Endothelial cell (in vitro differentiated cells): ENCODE data around the gene ZDHHC11. TPM values are rescaled to one million over a fixed set of nuclear protein-coding genes. Genes with fewer than 3 reads are reported as not detected.
"Not testable (repeated sequence)": the region's sequence is repeated elsewhere in the genome, so short reads cannot be mapped to it uniquely, and the experiment has no call there.

Experiments used
- DNase-seq: peaks from one replicate; pipeline ENCODE4 v3.0.0; 2021; ENCODE audit warnings: low spot score
- H3K27ac Mint-ChIP-seq: one replicate; pipeline ENCODE4 v1.8.0; 2021; ENCODE audit warnings: mixed read lengths, inconsistent platforms; ENCODE audit not compliant: unreplicated experiment
- H3K27me3 Mint-ChIP-seq: one replicate; pipeline ENCODE4 v1.8.0; 2021; ENCODE audit warnings: mild to moderate bottlenecking, moderate library complexity, mixed read lengths, inconsistent platforms; ENCODE audit not compliant: unreplicated experiment
- H3K36me3 Mint-ChIP-seq: one replicate; pipeline ENCODE4 v1.8.0; 2021; ENCODE audit warnings: mild to moderate bottlenecking, low read depth, mixed read lengths, inconsistent platforms; ENCODE audit not compliant: unreplicated experiment
- H3K4me1 Mint-ChIP-seq: one replicate; pipeline ENCODE4 v1.8.0; 2021; ENCODE audit warnings: mild to moderate bottlenecking, mixed read lengths, inconsistent platforms; ENCODE audit not compliant: unreplicated experiment
- H3K4me3 Mint-ChIP-seq: one replicate; pipeline ENCODE4 v1.8.0; 2021; ENCODE audit warnings: mild to moderate bottlenecking, mixed read lengths, inconsistent platforms; ENCODE audit not compliant: unreplicated experiment
- H3K9me3 Mint-ChIP-seq: one replicate; pipeline ENCODE4 v1.8.0; 2021; ENCODE audit warnings: mixed read lengths, inconsistent platforms; ENCODE audit not compliant: unreplicated experiment
- total RNA-seq: library from RNA; stranded (reverse); fragmentation: NEBNext Ultra II Directional; extraction: Animal tissue kit (Norgen Biotek cat#: 25700); gene quantifications from one replicate; pipeline ENCODE4 v1.2.1, GENCODE V29; 2021; ENCODE audit not compliant: unreplicated experiment
- TF ChIP-seq, protein P1 (sequence below): fragments of 200-600 bp; sonication (generic); IDR thresholded peaks from one replicate; pipeline ENCODE4 v1.5.0; 2021; ENCODE audit warnings: antibody characterized with exemption; ENCODE audit not compliant: unreplicated experiment

ZDHHC11 gene
- total RNA-seq, 1 donor from 2014 or later, result 14.3 TPM

DNA sequence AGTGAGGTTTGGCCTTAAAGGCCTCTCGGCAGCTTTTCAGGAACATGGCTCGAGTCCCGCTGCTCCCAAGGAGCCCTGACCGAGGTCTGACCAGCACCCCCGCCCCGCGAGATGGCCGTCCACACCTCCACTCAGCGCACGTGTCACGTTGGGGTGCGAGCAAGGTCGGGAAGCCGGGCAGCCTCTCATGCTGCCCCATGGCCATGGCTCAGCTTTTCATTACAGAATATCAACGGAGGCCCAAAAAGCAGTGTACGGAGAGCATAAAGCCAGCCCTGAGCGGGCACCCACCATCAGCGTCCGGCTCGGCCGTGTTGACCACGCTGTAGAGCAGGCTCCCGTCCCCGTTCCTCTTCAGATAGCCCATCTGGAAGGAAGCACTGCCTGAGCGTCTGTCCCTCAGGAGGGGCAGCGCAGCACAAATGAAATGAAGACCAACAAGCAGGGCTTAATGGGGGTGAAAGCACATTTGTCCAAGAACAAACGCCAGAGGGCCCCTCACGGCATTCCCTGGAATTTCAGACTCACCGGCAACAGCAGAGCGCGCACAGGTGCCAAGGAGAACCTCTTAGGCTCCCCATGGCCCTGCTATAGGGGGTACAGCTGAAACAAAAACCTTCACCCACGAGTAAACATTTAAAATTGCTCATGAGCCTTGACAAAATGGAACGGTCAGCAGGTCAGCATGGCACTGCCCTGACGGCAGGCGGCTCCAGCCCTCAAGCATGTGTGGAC lies 30.2 kb upstream of the ZDHHC11 start:
- DNase-seq, result no peak
- H3K36me3 Mint-ChIP-seq, result peaks cover 62% of the 10 kb centered on the region

DNA sequence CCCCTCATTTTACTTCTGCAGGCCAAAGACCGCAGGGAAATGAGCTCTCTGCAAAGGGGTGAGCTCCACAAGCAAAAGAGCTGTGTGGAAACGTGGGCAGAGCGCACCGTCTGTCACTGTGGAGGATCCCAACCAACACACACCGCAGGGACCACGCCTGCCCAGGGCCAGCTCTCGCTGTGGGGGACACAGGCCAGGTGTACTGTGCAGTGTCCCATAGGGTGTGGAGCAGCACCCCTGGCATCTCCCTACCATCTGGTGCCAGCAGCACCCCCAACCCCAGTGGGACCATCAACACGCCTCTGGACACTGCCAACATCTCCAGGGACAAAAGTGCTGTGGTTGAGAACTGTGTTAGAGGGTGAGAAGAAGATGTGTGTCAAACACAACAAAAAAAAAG lies 27.9 kb upstream of the ZDHHC11 start:
- H3K27ac Mint-ChIP-seq, DNase-seq, H3K27me3 Mint-ChIP-seq, H3K4me1 Mint-ChIP-seq, H3K4me3 Mint-ChIP-seq, H3K9me3 Mint-ChIP-seq: not testable (repeated sequence)
- H3K36me3 Mint-ChIP-seq, result peaks cover 65% of the 10 kb centered on the region

More for the DNA sequence above, 30.2 kb upstream of the ZDHHC11 start:
- no peaks in the 10 kb centered on the region for H3K4me1 Mint-ChIP-seq
- no peaks in the 10 kb centered on the region for H3K9me3 Mint-ChIP-seq
- no peak overlapping the region for H3K4me3 Mint-ChIP-seq
- peaks cover 11% of the 10 kb centered on the region for H3K27me3 Mint-ChIP-seq
- TF ChIP-seq, protein P1, sequence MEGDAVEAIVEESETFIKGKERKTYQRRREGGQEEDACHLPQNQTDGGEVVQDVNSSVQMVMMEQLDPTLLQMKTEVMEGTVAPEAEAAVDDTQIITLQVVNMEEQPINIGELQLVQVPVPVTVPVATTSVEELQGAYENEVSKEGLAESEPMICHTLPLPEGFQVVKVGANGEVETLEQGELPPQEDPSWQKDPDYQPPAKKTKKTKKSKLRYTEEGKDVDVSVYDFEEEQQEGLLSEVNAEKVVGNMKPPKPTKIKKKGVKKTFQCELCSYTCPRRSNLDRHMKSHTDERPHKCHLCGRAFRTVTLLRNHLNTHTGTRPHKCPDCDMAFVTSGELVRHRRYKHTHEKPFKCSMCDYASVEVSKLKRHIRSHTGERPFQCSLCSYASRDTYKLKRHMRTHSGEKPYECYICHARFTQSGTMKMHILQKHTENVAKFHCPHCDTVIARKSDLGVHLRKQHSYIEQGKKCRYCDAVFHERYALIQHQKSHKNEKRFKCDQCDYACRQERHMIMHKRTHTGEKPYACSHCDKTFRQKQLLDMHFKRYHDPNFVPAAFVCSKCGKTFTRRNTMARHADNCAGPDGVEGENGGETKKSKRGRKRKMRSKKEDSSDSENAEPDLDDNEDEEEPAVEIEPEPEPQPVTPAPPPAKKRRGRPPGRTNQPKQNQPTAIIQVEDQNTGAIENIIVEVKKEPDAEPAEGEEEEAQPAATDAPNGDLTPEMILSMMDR, result no peak
- H3K27ac Mint-ChIP-seq, result no peak overlapping the region

DNA sequence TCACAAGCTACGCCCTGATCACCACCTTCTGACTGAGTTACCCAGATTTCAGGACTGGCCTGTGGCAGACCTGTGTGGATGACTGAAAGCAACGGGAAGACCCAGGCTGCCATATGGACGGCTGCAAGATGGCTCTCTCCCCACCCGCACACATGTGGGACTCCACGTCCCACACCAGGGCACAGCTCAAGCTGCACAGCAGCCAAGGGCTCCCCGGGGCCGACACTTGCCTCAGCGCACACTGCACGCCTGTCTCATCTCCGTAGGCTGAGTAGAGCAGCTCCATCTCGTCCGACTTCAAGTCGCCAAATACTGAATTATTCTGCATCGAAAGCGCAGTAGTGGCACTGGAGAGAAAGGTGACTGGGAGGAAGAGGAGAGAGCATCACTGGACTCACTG lies 27.3 kb upstream of the ZDHHC11 start:
- DNase-seq, result no peak
- Mint-ChIP-seq H3K27me3 (peaks cover 12% of the 10 kb centered on the region), H3K27ac (no peak overlapping the region), H3K4me1 (peaks cover 4% of the 10 kb centered on the region), H3K36me3 (peaks cover 65% of the 10 kb centered on the region), H3K4me3 (no peak overlapping the region), H3K9me3 (no peaks in the 10 kb centered on the region)
- TF ChIP-seq, protein P1, result no peak

DNA sequence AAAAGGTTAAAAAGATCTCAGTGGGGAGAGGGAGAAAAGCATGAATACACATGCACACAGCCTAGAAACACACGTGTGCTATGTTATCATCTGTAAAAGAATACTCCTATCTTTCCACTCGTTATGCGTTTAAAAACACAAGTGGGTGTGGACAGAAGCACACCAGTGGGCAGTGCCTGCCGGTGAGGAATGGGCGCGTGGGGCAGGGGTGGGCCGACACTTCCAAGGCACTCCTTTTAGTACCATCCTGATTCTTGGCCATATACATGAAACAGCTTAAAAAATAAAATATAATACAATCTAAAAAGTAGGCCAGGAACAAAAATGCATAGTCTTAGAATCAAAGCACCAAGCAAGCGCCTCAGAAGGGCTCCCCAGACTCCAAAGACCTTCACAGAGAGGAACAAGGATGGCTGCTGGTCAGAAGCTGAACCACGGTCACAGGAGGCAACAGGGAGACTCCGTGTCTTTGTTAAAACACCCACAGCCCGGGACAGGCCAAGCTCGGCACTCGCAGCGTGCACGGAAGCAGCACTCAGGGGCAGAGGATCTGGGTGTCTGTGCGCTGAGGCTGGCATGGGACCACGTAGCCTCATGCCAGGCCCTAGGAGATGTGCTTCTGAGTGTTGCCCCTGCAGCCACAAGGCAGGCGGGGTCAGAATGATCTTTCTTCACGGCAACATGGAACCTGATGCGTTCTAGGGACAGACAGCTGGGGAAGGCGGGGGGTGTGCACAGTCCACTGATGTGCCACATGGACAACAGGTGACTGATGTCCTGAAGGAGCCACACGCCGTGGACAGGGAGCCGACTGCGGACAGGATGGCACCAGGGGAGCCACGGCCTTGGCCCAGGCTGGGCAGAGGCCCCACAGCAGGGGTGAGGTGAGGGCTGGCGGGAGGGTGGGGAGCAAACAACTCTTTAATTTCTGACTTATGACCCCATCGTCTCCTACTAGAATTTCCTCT lies 25.9 kb upstream of the ZDHHC11 start:
- peaks cover 52% of the 10 kb centered on the region for H3K36me3 Mint-ChIP-seq
- no peaks in the 10 kb centered on the region for H3K9me3 Mint-ChIP-seq
- H3K4me1 Mint-ChIP-seq, result peaks cover 5% of the 10 kb centered on the region
- H3K4me3 Mint-ChIP-seq, result peak overlapping the region; percentile 51
- DNase-seq, result no peak
- H3K27me3 Mint-ChIP-seq, result peaks cover 7% of the 10 kb centered on the region
- TF ChIP-seq, protein P1, result no peak
- H3K27ac Mint-ChIP-seq, result no peak overlapping the region

DNA sequence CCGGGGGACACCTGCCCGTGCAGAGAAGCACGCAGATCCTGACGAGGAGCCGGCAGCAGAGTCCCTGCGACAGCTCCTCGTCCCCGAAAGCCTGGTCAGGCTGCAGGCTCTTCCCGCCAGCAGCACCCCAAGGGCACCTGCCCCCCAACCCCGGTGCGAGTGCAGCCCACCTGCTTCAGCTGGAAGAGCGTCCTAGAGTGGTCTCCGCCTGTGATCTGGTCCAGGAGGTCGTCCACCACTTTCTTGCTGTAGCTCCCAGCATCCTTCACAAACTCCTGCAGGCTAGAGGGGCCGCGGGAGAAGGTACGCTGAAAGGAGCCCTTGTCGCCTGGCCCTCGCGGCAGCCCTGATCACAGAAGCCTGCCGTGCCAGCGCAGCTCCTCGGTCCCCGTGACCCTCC lies 25.1 kb upstream of the ZDHHC11 start:
- no peak for DNase-seq
- no peak overlapping the region for H3K27ac Mint-ChIP-seq
- H3K9me3 Mint-ChIP-seq, result no peaks in the 10 kb centered on the region
- peaks cover 6% of the 10 kb centered on the region for H3K27me3 Mint-ChIP-seq
- TF ChIP-seq, protein P1, result no peak
- H3K36me3 Mint-ChIP-seq, result peaks cover 51% of the 10 kb centered on the region
- H3K4me3 Mint-ChIP-seq, result peak overlapping the region; percentile 23
- H3K4me1 Mint-ChIP-seq, result peaks cover 5% of the 10 kb centered on the region
